IPS-11a (cell line): Measurements from ENCODE around the gene TTC7B.

Experiments
- H3K4me3 ChIP-seq: one replicate; pipeline ENCODE4 v1.5.1; 2013; ENCODE audit warnings: low read depth, low read length, control low read depth

TTC7B gene

DNA sequence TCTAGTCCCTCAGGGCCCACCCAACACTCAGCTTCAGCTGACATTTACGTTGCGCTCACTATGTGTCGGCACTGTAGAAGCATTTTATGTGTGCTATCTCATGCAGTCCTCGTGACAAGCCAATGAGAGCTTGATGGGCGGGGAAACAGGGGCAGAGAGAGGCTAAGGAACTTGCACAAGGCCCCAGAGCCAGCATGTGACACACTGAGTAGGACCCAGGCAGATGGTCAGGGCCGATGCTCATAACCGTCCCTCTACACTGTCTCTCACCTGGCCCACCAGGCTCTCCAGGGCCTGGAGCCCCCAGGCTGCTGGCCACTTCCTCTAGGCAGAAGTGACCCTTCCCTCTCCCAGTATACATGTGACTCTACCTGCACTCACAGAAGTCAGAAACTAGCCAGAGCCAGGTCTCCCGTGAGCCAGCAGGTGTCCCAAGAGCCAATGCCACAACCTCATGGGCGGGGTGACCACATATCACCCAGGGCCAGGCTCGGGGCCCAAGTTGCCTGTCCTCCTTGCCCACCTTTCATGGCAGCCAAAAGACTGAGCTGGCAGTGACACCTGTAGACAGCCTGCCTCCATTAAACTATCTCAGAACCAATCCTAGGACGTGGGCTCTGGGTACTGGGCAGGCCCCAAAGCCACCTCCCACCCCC is 38.3 kb downstream of the TTC7B start:
- no peak overlapping the region for H3K4me3 ChIP-seq

GRCh38 chr14:90777358-90777757 is 38.9 kb downstream of the TTC7B start:
- no peak overlapping the region for H3K4me3 ChIP-seq

GRCh38 chr14:90775441-90775840 is 40.8 kb downstream of the TTC7B start:
- no peak overlapping the region for H3K4me3 ChIP-seq

DNA sequence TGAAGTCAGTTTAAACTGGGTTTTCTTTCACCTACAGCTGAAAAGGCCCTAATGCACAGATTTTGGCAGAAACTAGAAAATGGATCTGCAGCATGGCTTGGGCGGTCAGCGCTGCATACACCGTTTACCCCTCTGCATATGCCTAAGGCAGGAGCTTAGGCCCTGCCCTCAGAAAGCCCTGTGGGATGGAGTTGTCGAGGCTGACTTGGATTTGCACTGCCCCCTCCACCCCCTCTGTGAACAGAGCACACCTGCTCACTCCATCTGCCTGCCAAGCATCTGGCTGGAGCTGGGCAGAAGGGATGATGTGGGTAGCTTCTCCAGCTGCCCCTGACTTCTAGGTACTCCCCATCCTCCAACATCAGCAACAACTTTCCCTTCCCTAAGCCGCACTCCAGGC is 41.9 kb downstream of the TTC7B start:
- no peak overlapping the region for H3K4me3 ChIP-seq

DNA sequence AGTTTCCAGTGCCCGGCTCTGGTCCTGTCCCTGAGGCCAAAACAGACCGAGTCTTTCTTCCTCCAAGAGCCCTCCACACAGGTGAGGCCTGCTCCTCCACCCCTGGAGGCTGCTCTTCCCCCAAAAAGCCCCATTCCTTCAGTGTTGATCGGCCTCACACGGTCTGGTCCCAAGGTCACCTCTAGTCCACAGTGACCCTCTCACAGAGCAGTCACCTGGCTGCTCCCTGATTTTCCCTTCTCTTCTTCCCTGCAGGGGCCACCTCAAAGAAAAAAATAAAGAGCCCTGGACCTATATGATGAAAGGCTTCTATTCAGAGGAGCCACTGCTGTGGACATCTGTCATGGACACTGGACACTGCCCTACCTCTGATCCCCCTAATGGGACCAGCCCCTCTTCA is 42.5 kb downstream of the TTC7B start:
- H3K4me3 ChIP-seq: no peak overlapping the region

GRCh38 chr14:90773196-90773486 is 43.1 kb downstream of the TTC7B start:
- no peak overlapping the region for H3K4me3 ChIP-seq

GRCh38 chr14:90767899-90768298 is 48.3 kb downstream of the TTC7B start:
- no peak overlapping the region for H3K4me3 ChIP-seq

GRCh38 chr14:90760591-90761316 is 55.5 kb downstream of the TTC7B start:
- H3K4me3 ChIP-seq: no peak overlapping the region

- no peak overlapping the region for H3K4me3 ChIP-seq
Measured at GRCh38 chr14:90760078-90760444, 56.2 kb downstream of the TTC7B start.

- no peak overlapping the region for H3K4me3 ChIP-seq
Measured at GRCh38 chr14:90759370-90760077, 56.7 kb downstream of the TTC7B start.

- no peak overlapping the region for H3K4me3 ChIP-seq
Measured at GRCh38 chr14:90758959-90759358, 57.3 kb downstream of the TTC7B start.

- no peak overlapping the region for H3K4me3 ChIP-seq
Measured at GRCh38 chr14:90758028-90758889, 58.0 kb downstream of the TTC7B start.

DNA sequence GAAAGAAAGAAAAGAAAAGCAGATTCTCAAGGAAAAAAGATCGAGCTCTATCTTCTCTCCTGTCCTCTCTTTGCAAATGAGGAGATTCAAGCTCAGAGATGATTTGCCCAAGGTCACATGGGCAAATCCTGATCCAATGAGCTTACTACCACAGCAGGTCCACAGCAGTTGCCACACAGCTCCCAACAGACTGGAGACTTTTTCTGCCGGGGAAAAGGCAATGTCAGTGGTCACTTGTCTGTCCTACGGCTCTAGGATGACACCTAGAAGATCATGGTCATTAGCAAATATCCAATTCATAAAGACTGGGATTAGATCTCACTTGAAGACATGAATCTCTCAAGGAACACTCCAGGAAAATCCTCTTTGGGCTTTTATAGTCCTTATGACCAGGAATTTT is 58.8 kb downstream of the TTC7B start:
- H3K4me3 ChIP-seq: no peak overlapping the region

DNA sequence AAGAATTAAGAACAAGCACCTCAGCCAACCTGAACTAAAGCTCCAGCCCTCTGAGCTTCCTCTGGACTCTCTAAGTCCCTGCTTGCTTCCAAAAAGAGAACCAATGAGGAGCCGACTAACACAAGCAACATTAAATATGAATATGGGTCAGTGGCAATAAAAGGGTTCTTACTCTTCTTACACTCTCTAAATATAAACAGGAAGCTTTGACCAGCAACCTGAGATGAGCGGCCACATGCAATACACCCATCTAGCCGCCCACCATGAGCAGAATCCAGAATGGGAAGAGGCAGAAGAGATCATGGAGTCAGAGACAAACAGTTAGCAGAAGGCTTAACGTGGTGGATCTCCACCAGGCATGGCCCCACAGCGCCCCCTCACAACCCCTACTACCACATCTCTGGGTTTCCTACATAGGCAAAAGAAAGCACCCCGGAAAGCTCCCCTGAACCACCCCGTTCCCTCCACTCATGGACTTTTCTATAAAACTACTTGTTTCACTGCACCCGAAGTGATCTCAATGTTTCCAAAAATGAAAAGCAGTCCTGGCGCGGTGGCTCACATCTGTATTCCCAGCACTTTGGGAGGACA is 59.4 kb downstream of the TTC7B start:
- H3K4me3 ChIP-seq: no peak overlapping the region

DNA sequence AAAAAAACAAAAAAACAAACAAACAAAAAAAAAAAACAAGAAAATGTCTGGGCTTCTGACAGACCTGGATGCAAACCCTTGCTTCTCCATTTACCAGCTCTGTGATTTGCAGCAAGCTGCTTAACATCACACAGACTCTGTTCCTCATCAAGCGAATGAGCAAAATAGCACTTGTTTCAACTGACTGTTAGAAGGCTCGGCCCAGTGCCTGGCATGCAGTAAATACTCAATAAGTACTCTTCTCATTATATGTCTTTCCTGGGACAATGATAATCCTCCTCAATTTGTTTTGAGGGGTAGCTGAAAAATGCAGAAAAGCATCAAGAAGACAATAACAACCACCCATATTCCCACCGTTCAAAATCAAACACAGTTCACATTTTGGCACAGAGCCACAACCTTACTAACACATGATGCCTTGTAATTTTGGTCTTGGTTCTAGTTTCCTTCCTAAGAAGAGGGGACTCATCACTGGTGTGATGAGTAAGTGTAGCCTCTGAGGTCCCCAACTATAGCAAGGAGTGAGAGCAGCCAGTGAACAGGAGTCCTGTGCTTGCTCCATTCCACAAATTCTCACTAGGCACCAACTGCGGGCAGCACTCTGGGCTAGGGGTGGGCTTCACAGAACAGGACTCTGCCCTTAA is 60.4 kb downstream of the TTC7B start:
- no peak overlapping the region for H3K4me3 ChIP-seq

DNA sequence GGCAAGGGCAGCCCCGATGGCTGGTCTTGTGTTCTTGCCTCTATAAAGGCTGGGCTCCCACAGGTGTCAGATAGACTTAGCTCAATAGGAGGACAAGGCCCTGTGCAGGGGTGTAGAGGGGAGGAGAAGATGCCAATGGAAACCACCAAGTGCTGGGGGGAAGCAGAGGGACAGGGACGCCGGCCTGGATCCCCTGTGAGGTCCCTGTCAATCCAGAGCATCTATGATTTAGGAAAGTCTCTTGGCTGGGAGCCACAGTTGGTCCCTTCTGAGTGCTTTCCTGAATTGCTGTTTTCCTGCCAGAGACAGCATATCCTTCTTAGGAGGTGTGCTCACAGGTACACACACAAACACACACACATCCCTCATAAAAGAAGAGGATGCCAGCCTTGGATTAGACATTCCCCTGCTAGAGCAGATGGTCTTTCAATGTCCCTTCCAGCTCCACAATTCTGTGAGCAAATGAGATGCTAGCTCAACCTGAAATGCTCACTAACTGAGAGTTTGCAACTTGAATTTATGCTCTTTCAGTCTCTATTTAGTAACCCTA is 62.7 kb downstream of the TTC7B start:
- H3K4me3 ChIP-seq: no peak overlapping the region

GRCh38 chr14:90750701-90751100 is 65.5 kb downstream of the TTC7B start:
- no peak overlapping the region for H3K4me3 ChIP-seq

DNA sequence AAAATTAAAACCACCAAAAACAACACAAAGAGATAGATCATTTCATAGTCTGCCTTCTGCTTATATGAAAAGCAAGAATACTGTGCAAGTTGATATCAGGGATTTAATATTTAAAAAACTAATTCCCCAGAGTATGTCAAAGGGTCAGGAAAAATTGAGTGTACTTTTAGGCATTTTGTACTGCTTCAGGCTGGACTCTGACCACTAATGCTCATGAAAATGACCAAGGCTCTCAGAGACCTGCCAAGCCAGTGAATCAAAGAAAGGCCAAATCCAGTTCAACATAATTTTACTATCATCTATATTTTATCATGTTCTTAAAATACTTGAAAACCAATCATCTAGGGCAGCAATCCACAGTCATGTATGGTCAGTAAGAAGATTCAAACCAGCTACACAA is 66.0 kb downstream of the TTC7B start:
- H3K4me3 ChIP-seq: no peak overlapping the region

DNA sequence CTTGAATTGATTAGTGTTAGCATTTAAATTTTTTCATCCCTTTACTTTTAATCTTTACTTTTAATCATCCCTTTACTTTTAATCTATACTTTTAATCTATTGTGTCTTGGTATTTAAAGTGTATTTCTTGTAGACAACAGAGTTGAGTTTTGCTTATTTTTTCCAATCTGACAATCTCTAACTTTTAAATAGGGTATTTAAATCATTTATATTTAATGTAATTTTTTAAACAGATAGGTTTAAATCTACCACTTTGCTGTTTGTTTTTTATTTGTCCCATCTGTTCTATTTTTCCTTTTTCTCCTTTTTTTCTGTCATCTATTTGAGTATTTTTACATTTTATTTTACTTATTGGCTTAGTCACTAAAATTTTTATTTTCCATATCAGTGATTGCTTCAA is 68.3 kb downstream of the TTC7B start:
- H3K4me3 ChIP-seq: no peak overlapping the region

DNA sequence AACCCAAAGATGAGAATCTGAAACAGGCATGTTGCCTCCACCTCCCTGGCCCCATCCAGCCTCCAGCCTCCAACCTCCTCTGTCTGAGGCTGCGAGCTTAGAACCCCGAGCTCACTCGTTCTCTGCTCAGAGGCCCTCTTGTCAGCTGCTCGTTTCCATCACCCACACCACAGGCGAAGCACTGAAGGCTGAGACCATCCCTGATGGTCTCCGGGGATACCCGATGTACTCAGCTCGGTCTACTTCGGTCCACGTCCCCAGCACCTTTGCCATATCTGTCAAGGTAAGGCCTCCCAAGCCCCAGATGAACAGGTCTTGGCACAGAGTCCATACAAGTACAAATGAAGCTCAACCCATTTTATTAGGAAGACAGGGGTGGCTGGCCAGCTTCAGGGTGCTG is 72.4 kb downstream of the TTC7B start:
- H3K4me3 ChIP-seq: no peak overlapping the region
